ENCODE results near the gene VAV3. TPM values are rescaled to one million over a fixed set of nuclear protein-coding genes. Genes with fewer than 3 reads are reported as not detected.

Gene VAV3
- total RNA-seq, 2 experiments from 2014 or later = 1.2 to 1.3 TPM

- POLR2A ChIA-PET = no interaction called here
- Mint-ChIP-seq H3K4me1 (peaks cover 45% of the 10 kb centered on the region), H3K4me3 (no peak overlapping the region)
These were observed 177.7 kb downstream of the VAV3 start for GRCh38 chr1:107787299-107787698.

GRCh38 chr1:107786203-107786845 is 178.7 kb downstream of the VAV3 start:
- peaks cover 45% of the 10 kb centered on the region for H3K4me1 Mint-ChIP-seq
- CTCF ChIA-PET = interaction anchor here (1.0 to 7.1 kb wide), 2 partner anchors 13 to 340 kb away, joined by 3 to 76 read pairs; no protein-coding TSS in a partner anchor
- POLR2A ChIA-PET = interaction anchor here (0.6 kb wide), 1 partner anchor 36 kb away, joined by 6 read pairs; no protein-coding TSS in a partner anchor
- peak overlapping the region; percentile 59 for H3K4me3 Mint-ChIP-seq
- H3K36me3 Mint-ChIP-seq (ENCODE audit: low read depth) = no peaks in the 10 kb centered on the region
- peak overlapping the region; percentile 88 for H3K27ac Mint-ChIP-seq
- no peaks in the 10 kb centered on the region for H3K27me3 Mint-ChIP-seq
- H3K9me3 Mint-ChIP-seq = peaks cover 2% of the 10 kb centered on the region
- DNase-seq = peak; percentile 16

More at GRCh38 chr1:107787299-107787698, 177.7 kb downstream of the VAV3 start:
- CTCF ChIA-PET = interaction anchor here (1.0 to 7.1 kb wide), 2 partner anchors 12 to 339 kb away, joined by 3 to 76 read pairs; no protein-coding TSS in a partner anchor
- Mint-ChIP-seq H3K27ac (peak overlapping the region; percentile 88), H3K36me3 (ENCODE audit: low read depth) (no peaks in the 10 kb centered on the region), H3K27me3 (no peaks in the 10 kb centered on the region), H3K9me3 (peaks cover 2% of the 10 kb centered on the region)
- DNase-seq = no peak

- Mint-ChIP-seq H3K36me3 (ENCODE audit: low read depth) (no peaks in the 10 kb centered on the region), H3K27me3 (no peaks in the 10 kb centered on the region), H3K27ac (peak overlapping the region; percentile 88), H3K4me1 (peaks cover 43% of the 10 kb centered on the region), H3K4me3 (peak overlapping the region; percentile 59), H3K9me3 (peaks cover 2% of the 10 kb centered on the region)
- ChIA-PET CTCF (interaction anchor here (7.1 kb wide), 1 partner anchor 341 kb away, joined by 76 read pairs; no protein-coding TSS in a partner anchor), POLR2A (no interaction called here)
- peak; percentile 9 for DNase-seq
These were observed 179.3 kb downstream of the VAV3 start for GRCh38 chr1:107785496-107786202.

DNA sequence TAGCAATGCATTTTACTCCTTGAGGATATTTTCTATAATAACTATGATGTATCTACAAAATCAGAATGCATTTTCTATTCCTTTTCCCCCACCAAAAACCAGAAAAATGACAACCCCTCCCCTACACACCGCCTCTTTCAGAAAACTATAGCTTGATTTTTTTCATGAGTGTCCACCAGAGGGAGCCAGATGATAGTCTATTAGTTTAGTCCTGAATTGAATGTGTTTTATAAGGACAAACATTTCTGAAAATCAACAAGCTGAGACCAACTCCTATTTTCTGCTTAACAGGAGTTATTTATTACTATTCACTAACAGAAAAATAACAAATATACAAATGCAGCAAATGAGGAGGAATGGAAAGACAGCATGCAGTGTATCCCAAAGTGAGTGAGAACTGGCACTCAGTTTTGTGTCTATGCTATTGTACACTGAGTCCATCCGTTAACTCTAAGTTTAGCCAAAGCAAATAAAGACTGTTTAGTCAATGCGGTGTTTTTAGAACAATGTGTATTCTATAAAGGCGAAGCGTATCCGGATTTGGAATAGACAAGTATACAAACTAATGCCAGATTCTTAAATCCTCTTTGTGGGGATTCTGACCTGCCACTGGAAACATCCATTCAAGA is 182.6 kb downstream of the VAV3 start:
- DNase-seq = peak; percentile 74
- peaks cover 25% of the 10 kb centered on the region for H3K4me1 Mint-ChIP-seq
- H3K27ac Mint-ChIP-seq = no peak overlapping the region
- CTCF ChIA-PET = interaction anchor here (0.6 to 7.1 kb wide), 12 partner anchors 9 to 344 kb away, joined by 3 to 76 read pairs (median 4); no protein-coding TSS in a partner anchor
- H3K36me3 Mint-ChIP-seq (ENCODE audit: low read depth) = no peaks in the 10 kb centered on the region
- POLR2A ChIA-PET = interaction anchor here (0.5 to 1.5 kb wide), 2 partner anchors 335 to 341 kb away, joined by 3 read pairs; no protein-coding TSS in a partner anchor
- no peak overlapping the region for H3K4me3 Mint-ChIP-seq
- H3K27me3 Mint-ChIP-seq = no peaks in the 10 kb centered on the region
- no peaks in the 10 kb centered on the region for H3K9me3 Mint-ChIP-seq

DNA sequence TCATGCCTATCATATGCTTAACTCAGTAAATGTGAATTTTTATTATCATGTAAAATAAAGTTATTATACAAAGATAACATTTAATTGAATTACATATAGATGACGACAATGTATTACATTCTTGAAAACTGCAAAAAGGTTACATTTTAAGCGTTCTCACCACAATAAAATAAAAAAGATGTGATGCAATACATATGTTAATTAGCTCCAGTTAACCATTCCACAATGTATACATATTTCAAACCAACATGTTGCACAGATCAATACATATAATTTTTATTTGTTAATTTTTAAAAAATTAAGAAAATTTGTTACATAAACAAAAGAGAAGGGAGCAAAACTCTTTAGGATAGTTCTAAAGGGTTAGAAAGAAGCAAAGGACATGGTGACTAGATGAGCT is 183.7 kb downstream of the VAV3 start:
- no peak overlapping the region for H3K27ac Mint-ChIP-seq
- H3K27me3 Mint-ChIP-seq = no peaks in the 10 kb centered on the region
- POLR2A ChIA-PET = no interaction called here

GRCh38 chr1:107777664-107778047 is 187.3 kb downstream of the VAV3 start:
- no peak overlapping the region for H3K27ac Mint-ChIP-seq
- no peaks in the 10 kb centered on the region for H3K36me3 Mint-ChIP-seq (ENCODE audit: low read depth)
- no peak overlapping the region for H3K4me3 Mint-ChIP-seq
- no peaks in the 10 kb centered on the region for H3K4me1 Mint-ChIP-seq
- POLR2A ChIA-PET = no interaction called here
- no peaks in the 10 kb centered on the region for H3K27me3 Mint-ChIP-seq
- no peak for DNase-seq
- H3K9me3 Mint-ChIP-seq = no peaks in the 10 kb centered on the region
- CTCF ChIA-PET = interaction anchor here (0.5 to 1.3 kb wide), 2 partner anchors 37 to 348 kb away, joined by 3 to 4 read pairs; no protein-coding TSS in a partner anchor

More for the DNA sequence above, 183.7 kb downstream of the VAV3 start:
- Mint-ChIP-seq H3K9me3 (no peaks in the 10 kb centered on the region), H3K4me1 (peaks cover 14% of the 10 kb centered on the region), H3K4me3 (no peak overlapping the region), H3K36me3 (ENCODE audit: low read depth) (no peaks in the 10 kb centered on the region)
- DNase-seq = no peak
- CTCF ChIA-PET = interaction anchor here (0.6 to 7.1 kb wide), 6 partner anchors 13 to 345 kb away, joined by 3 to 76 read pairs (median 4); no protein-coding TSS in a partner anchor

GRCh38 chr1:107776900-107777663 is 187.9 kb downstream of the VAV3 start:
- no peak for DNase-seq
- Mint-ChIP-seq H3K27ac (no peak overlapping the region), H3K27me3 (no peaks in the 10 kb centered on the region), H3K36me3 (ENCODE audit: low read depth) (no peaks in the 10 kb centered on the region), H3K4me1 (no peaks in the 10 kb centered on the region), H3K9me3 (no peaks in the 10 kb centered on the region), H3K4me3 (no peak overlapping the region)
- POLR2A ChIA-PET = no interaction called here
- CTCF ChIA-PET = interaction anchor here (1.3 kb wide), 1 partner anchor 348 kb away, joined by 3 read pairs; no protein-coding TSS in a partner anchor

DNA sequence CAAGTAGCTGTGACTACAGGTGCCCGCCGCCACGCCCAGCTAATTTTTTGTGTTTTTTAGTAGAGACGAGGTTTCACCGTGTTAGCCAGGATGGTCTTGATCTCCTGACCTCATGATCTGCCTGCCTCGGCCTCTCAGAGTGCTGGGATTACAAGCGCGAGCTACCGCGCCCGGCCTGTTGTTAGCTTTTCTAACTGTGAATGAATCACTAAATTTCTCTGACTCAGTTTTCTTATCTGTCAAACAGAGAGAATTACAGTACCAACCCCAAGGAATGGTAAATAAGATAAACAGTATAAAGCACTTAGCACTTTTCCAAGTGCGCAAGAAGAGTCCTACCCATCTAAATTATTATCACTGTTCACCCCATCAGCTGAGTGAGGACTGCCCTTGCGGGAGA is 193.6 kb downstream of the VAV3 start:
- Mint-ChIP-seq H3K9me3 (no peaks in the 10 kb centered on the region), H3K27ac (no peak overlapping the region), H3K4me1 (no peaks in the 10 kb centered on the region), H3K4me3 (no peak overlapping the region), H3K27me3 (no peaks in the 10 kb centered on the region), H3K36me3 (ENCODE audit: low read depth) (no peaks in the 10 kb centered on the region)
- POLR2A ChIA-PET = no interaction called here
- DNase-seq = no peak
- CTCF ChIA-PET = no interaction called here

- POLR2A ChIA-PET = no interaction called here
- CTCF ChIA-PET = no interaction called here
- Mint-ChIP-seq H3K36me3 (ENCODE audit: low read depth) (no peaks in the 10 kb centered on the region), H3K27ac (no peak overlapping the region), H3K4me3 (no peak overlapping the region), H3K27me3 (no peaks in the 10 kb centered on the region), H3K4me1 (no peaks in the 10 kb centered on the region), H3K9me3 (no peaks in the 10 kb centered on the region)
- no peak for DNase-seq
These were observed 197.8 kb downstream of the VAV3 start for GRCh38 chr1:107767156-107767582.

DNA sequence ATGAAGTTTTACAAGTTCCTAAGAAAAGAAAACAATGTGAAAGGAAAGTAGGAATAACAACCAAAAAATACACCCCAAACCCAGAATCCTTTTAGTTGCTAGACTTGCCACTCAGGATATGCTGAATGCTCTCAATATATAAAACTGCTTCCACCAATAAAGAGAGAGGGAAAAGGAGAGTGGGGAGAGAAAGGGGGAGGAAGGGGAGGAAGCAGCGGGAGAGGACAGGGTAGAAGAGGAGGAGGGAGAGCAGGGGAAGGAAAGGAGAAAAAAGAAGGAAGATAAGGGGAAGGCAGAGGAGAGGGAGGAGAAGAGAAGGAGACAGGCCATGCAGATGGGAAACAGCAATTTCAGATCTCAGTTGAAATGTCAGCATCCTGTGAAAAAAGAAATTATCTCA is 198.4 kb downstream of the VAV3 start:
- ChIA-PET CTCF (no interaction called here), POLR2A (no interaction called here)
- no peak for DNase-seq
- Mint-ChIP-seq H3K27me3 (no peaks in the 10 kb centered on the region), H3K36me3 (ENCODE audit: low read depth) (no peaks in the 10 kb centered on the region), H3K27ac (no peak overlapping the region), H3K4me3 (no peak overlapping the region), H3K9me3 (no peaks in the 10 kb centered on the region), H3K4me1 (no peaks in the 10 kb centered on the region)

GRCh38 chr1:107762751-107763390 is 202.1 kb downstream of the VAV3 start:
- no peak overlapping the region for H3K27ac Mint-ChIP-seq
- H3K4me3 Mint-ChIP-seq = no peak overlapping the region
- POLR2A ChIA-PET = no interaction called here
- no peaks in the 10 kb centered on the region for H3K27me3 Mint-ChIP-seq
- no peaks in the 10 kb centered on the region for H3K36me3 Mint-ChIP-seq (ENCODE audit: low read depth)
- no peak for DNase-seq
- H3K4me1 Mint-ChIP-seq = no peaks in the 10 kb centered on the region
- no peaks in the 10 kb centered on the region for H3K9me3 Mint-ChIP-seq
- CTCF ChIA-PET = no interaction called here

- Mint-ChIP-seq H3K9me3 (no peaks in the 10 kb centered on the region), H3K4me1 (no peaks in the 10 kb centered on the region), H3K36me3 (ENCODE audit: low read depth) (no peaks in the 10 kb centered on the region), H3K4me3 (no peak overlapping the region), H3K27ac (no peak overlapping the region), H3K27me3 (no peaks in the 10 kb centered on the region)
- no peak for DNase-seq
- CTCF ChIA-PET = no interaction called here
- POLR2A ChIA-PET = no interaction called here
These were observed 204.9 kb downstream of the VAV3 start for GRCh38 chr1:107760065-107760464.
